Measurements from ENCODE around the gene ATF2.

DNA sequence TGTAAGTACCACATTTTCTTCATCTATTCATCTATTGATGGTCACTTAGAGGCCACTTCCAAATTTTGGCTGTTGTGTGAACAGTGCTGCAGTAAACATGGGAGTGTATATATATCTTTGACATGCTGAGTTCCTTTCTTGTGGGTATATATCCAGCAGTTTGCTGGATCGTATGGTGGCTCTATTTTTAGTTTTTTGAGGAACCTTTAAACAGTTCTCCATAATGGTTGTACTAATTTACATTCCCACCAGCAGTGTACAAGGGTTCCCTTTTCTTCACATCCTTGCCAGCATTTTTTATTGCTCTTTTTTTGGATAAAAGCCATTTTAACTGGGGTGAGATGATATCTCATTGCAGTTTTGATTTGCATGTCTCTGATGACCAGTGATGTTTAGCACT, 20.8 kb upstream of the ATF2 start:
- TF ChIP-seq TAF1 (IDR thresholded peaks at IDR 0.05; ENCODE audit: borderline replicate concordance, low read depth, low read length): no peak
- no peak for TF ChIP-seq POLR2A (IDR thresholded peaks at IDR 0.05; ENCODE audit: low read depth, low read length)
- TF ChIP-seq POLR2AphosphoS5 (IDR thresholded peaks at IDR 0.05; ENCODE audit: low read depth, low read length): no peak
